ENCODE data around the gene GALP. TPM values are rescaled to one million over a fixed set of nuclear protein-coding genes. Genes with fewer than 3 reads are reported as not detected.

GALP gene
- total RNA-seq, 2 donors from 2014 or later: not detected

- DNase-seq (ENCODE audit: low spot score): no peak
- H3K27ac ChIP-seq: no peak overlapping the region
- H3K4me1 ChIP-seq: peaks cover 0 to 12% of the 10 kb centered on the region in 2 donors
These were observed 41.8 kb upstream of the GALP start for GRCh38 chr19:56133858-56134653.

DNA sequence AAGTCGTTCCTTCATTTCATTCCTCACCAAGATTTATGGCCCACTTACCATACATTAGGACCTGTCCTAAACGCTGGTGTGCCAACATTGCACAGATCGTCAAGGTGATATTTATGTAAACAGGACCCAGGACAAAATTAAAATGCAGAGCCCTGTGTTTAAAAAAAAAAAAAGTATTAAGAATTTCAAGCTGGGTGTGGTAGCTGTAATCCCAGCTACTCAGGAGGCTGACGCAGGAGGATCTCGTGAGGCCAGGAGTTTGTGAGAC is 41.2 kb upstream of the GALP start:
- DNase-seq (ENCODE audit: low spot score): no peak
- H3K27ac ChIP-seq: no peak overlapping the region
- no peaks in the 10 kb centered on the region for H3K9me3 ChIP-seq
- TF ChIP-seq, protein P1, sequence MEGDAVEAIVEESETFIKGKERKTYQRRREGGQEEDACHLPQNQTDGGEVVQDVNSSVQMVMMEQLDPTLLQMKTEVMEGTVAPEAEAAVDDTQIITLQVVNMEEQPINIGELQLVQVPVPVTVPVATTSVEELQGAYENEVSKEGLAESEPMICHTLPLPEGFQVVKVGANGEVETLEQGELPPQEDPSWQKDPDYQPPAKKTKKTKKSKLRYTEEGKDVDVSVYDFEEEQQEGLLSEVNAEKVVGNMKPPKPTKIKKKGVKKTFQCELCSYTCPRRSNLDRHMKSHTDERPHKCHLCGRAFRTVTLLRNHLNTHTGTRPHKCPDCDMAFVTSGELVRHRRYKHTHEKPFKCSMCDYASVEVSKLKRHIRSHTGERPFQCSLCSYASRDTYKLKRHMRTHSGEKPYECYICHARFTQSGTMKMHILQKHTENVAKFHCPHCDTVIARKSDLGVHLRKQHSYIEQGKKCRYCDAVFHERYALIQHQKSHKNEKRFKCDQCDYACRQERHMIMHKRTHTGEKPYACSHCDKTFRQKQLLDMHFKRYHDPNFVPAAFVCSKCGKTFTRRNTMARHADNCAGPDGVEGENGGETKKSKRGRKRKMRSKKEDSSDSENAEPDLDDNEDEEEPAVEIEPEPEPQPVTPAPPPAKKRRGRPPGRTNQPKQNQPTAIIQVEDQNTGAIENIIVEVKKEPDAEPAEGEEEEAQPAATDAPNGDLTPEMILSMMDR (IDR thresholded peaks at IDR 0.05): no peak
- no peaks in the 10 kb centered on the region for H3K36me3 ChIP-seq
- H3K4me3 ChIP-seq: no peak overlapping the region
- H3K27me3 ChIP-seq: no peaks in the 10 kb centered on the region
- H3K4me1 ChIP-seq: peaks cover 0 to 12% of the 10 kb centered on the region in 2 donors

More at GRCh38 chr19:56133858-56134653, 41.8 kb upstream of the GALP start:
- Histone ChIP-seq H3K9me3 (no peaks in the 10 kb centered on the region), H3K4me3 (no peak overlapping the region), H3K36me3 (no peaks in the 10 kb centered on the region), H3K27me3 (no peaks in the 10 kb centered on the region)
- TF ChIP-seq, protein P1 (IDR thresholded peaks at IDR 0.05): no peak

DNA sequence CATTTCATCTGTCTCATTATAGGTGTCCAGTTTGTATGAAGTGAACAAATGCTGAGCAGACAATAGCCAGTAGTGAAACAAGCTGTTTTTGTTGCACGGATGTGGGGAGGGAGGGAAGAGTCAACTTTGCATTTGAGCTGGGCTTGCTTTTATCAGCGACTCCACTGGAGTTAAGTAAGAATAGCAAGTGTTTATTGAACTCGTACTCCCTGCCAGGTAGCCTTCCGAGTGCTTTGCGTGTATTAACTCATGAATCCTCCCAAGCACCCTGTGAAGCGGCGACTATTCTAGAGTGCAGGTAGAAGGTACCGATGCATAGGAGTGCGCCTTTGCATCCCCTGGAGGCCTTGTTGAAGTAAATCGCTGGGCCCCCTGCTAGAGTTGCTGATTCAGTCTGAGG is 39.4 kb upstream of the GALP start:
- Histone ChIP-seq H3K9me3 (no peaks in the 10 kb centered on the region), H3K4me1 (peaks cover 0 to 19% of the 10 kb centered on the region in 2 donors), H3K27ac (no peak overlapping the region), H3K4me3 (no peak overlapping the region), H3K27me3 (no peaks in the 10 kb centered on the region), H3K36me3 (no peaks in the 10 kb centered on the region)
- TF ChIP-seq, protein P1 (IDR thresholded peaks at IDR 0.05): no peak
- DNase-seq (ENCODE audit: low spot score): no peak

GRCh38 chr19:56137405-56137804 is 38.4 kb upstream of the GALP start:
- TF ChIP-seq, protein P1 (IDR thresholded peaks at IDR 0.05): no peak
- Histone ChIP-seq H3K27me3 (no peaks in the 10 kb centered on the region), H3K4me3 (no peak overlapping the region), H3K36me3 (no peaks in the 10 kb centered on the region), H3K9me3 (no peaks in the 10 kb centered on the region), H3K4me1 (peaks cover 0 to 19% of the 10 kb centered on the region in 2 donors), H3K27ac (no peak overlapping the region)
- no peak for DNase-seq (ENCODE audit: low spot score)

DNA sequence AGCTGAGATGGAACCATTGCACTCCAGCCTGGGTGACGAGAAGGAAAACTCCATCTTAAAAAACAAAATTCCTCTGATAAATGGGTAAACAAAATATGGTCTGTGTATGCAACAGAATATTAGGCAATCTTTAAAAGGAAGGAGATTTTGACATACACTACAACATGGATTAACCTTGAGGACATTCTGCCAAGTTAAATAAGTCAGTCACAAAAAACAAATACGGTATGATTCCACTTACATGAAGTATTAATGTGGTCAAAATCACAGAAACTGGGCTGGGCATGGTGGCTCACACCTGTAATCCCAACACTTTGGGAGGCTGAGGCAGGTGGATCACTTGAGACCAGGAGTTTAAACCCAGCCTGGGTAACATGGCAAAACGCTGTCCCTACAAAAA is 37.7 kb upstream of the GALP start:
- no peaks in the 10 kb centered on the region for H3K27me3 ChIP-seq
- TF ChIP-seq, protein P1 (IDR thresholded peaks at IDR 0.05): no peak
- DNase-seq (ENCODE audit: low spot score): no peak
- no peaks in the 10 kb centered on the region for H3K9me3 ChIP-seq
- H3K4me1 ChIP-seq: peaks cover 0 to 24% of the 10 kb centered on the region in 2 donors
- no peaks in the 10 kb centered on the region for H3K36me3 ChIP-seq
- no peak overlapping the region for H3K4me3 ChIP-seq
- H3K27ac ChIP-seq: no peak overlapping the region

Data from right atrium auricular region (tissue), 2 donors.